Mucosa of descending colon (tissue), 3 donors: ENCODE measurements around the gene MAF. TPM values are rescaled to one million over a fixed set of nuclear protein-coding genes. Genes with fewer than 3 reads are reported as not detected.

Experiments
- ATAC-seq: fragments of 200-7000 bp; cut with Tn5 transposase; one replicate; pipeline ENCODE4 v1.9.1; 2020; ENCODE audit warnings: mild to moderate bottlenecking, moderate library complexity
- DNase-seq, 3 donors: peaks; one replicate each; pipeline ENCODE4 v3.0.0-alpha.2; 2020
- H3K36me3 ChIP-seq: fragments of 200-600 bp; one replicate; pipeline ENCODE4 v1.8.0; 2021; ENCODE audit warnings: low read depth, mild to moderate bottlenecking
- H3K4me1 ChIP-seq: fragments of 200-600 bp; one replicate; pipeline ENCODE4 v1.8.0; 2021; ENCODE audit warnings: low read depth, mild to moderate bottlenecking
- H3K4me3 ChIP-seq: fragments of 200-600 bp; one replicate; pipeline ENCODE4 v1.8.0; 2021; ENCODE audit warnings: mild to moderate bottlenecking
- H3K9me3 ChIP-seq: fragments of 200-600 bp; one replicate; pipeline ENCODE4 v1.8.0; 2021; ENCODE audit warnings: mild to moderate bottlenecking
- CTCF ChIP-seq: fragments of 200-600 bp; IDR thresholded peaks from one replicate; pipeline ENCODE4 v1.8.0; 2022; ENCODE audit warnings: antibody characterized with exemption, mild to moderate bottlenecking
- intact Hi-C, 2 donors: fragments of 100-400 bp; cut with DNase I in 1 of 2; cut with micrococcal nuclease in 1 of 2; formaldehyde crosslinking; loops; one replicate each; pipeline versions ENCODE4 v1.11.0 to v1.11.1; 2022; cut with DNase I, micrococcal nuclease
- total RNA-seq, 3 donors: library from RNA; stranded (reverse); fragmentation: NEBNext Ultra II Directional in 2 of 3; extraction: Animal tissue kit (Norgen Biotek cat#: 25700) in 2 of 3; gene quantifications; one replicate each; pipeline versions ENCODE4 v1.2.1 to v1.2.4, GENCODE V29; 2021 to 2023
- donor health status: DM: no; HTN: no; CAD: no; lungs with moderate emphysema.
- donor health status: DM: no; HTN: no; CAD: no.
- donor health status: DM: no; HTN: yes; CAD: no.

The MAF gene
- total RNA-seq, 3 donors from 2014 or later, result 17.7 to 48.1 (median 25.1) TPM

GRCh38 chr16:79587296-79587695 lies 13.2 kb downstream of the MAF start:
- no peaks in the 10 kb centered on the region for H3K4me1 ChIP-seq
- no peaks in the 10 kb centered on the region for H3K36me3 ChIP-seq
- TF ChIP-seq CTCF, result no peak
- ATAC-seq, result no peak
- no peaks in the 10 kb centered on the region for H3K9me3 ChIP-seq
- H3K4me3 ChIP-seq, result no peak overlapping the region
- no peak for DNase-seq
- intact Hi-C loops, result no loop called here

- H3K4me1 ChIP-seq, result no peaks in the 10 kb centered on the region
- intact Hi-C loops, result no loop called here
- no peaks in the 10 kb centered on the region for H3K36me3 ChIP-seq
- H3K4me3 ChIP-seq, result no peak overlapping the region
- no peak for TF ChIP-seq CTCF
- DNase-seq (no peak), ATAC-seq (no peak)
- H3K9me3 ChIP-seq, result no peaks in the 10 kb centered on the region
Measured at GRCh38 chr16:79582789-79583188, 17.7 kb downstream of the MAF start.

GRCh38 chr16:79580453-79581191 lies 19.9 kb downstream of the MAF start:
- Histone ChIP-seq H3K36me3 (no peaks in the 10 kb centered on the region), H3K4me3 (no peak overlapping the region), H3K4me1 (no peaks in the 10 kb centered on the region), H3K9me3 (no peaks in the 10 kb centered on the region)
- ATAC-seq, result no peak
- no peak for DNase-seq
- intact Hi-C loops, result no loop called here
- no peak for TF ChIP-seq CTCF

GRCh38 chr16:79576602-79577001 lies 23.9 kb downstream of the MAF start:
- no peak for TF ChIP-seq CTCF
- Histone ChIP-seq H3K4me1 (no peaks in the 10 kb centered on the region), H3K4me3 (no peak overlapping the region), H3K36me3 (no peaks in the 10 kb centered on the region), H3K9me3 (no peaks in the 10 kb centered on the region)
- DNase-seq, result no peak
- intact Hi-C loops, result no loop called here
- ATAC-seq, result no peak

- Histone ChIP-seq H3K4me3 (no peak overlapping the region), H3K4me1 (no peaks in the 10 kb centered on the region), H3K36me3 (no peaks in the 10 kb centered on the region), H3K9me3 (no peaks in the 10 kb centered on the region)
- DNase-seq (no peak), ATAC-seq (no peak)
- TF ChIP-seq CTCF, result no peak
- intact Hi-C loops, result no loop called here
Measured at GRCh38 chr16:79573884-79574283, 26.7 kb downstream of the MAF start.

- no peak for TF ChIP-seq CTCF
- ATAC-seq (no peak), DNase-seq (no peak)
- intact Hi-C loops, result no loop called here
- Histone ChIP-seq H3K9me3 (no peaks in the 10 kb centered on the region), H3K4me1 (no peaks in the 10 kb centered on the region), H3K4me3 (no peak overlapping the region), H3K36me3 (no peaks in the 10 kb centered on the region)
Measured at GRCh38 chr16:79573071-79573470, 27.5 kb downstream of the MAF start.
